ENCODE results near the gene WWP2. TPM values are rescaled to one million over a fixed set of nuclear protein-coding genes. Genes with fewer than 3 reads are reported as not detected.

WWP2 gene
- total RNA-seq, 1 experiment from 2014 or later: 38.8 TPM

- DNase-seq: no peak
- no peak overlapping the region for H2AFZ ChIP-seq
- no peaks in the 10 kb centered on the region for H3F3A ChIP-seq (ENCODE audit: insufficient read depth, low read depth)
- no peaks in the 10 kb centered on the region for H3K4me1 ChIP-seq (replicated peaks; ENCODE audit: insufficient read depth)
- H3K9me3 ChIP-seq (ENCODE audit: insufficient read depth, low read depth): no peaks in the 10 kb centered on the region
- BruUV-seq (replicated peaks): no TSS peak
- no peaks in the 10 kb centered on the region for H3K36me3 ChIP-seq (ENCODE audit: low read depth)
- H3K4me2 ChIP-seq: no peak overlapping the region
- TF ChIP-seq EZH2 (IDR thresholded peaks at IDR 0.05; ENCODE audit: low read depth): no peak
- TF ChIP-seq CTCF (conservative IDR thresholded peaks at IDR 0.05): no peak
- H3K4me3 ChIP-seq: no peak overlapping the region
- CTCF ChIA-PET: no interaction called here
- no peak overlapping the region for H3K27ac ChIP-seq
- no peaks in the 10 kb centered on the region; the same call in 1 of the 2 replicates for H3K9me2 ChIP-seq (ENCODE audit: insufficient read depth)
- POLR2A ChIA-PET (ENCODE audit: unreplicated experiment): no interaction called here
- intact Hi-C loops (cut with micrococcal nuclease; ENCODE audit: unreplicated experiment): no loop called here
- H3K79me2 ChIP-seq (ENCODE audit: low read depth): no peaks in the 10 kb centered on the region
- H4K20me1 ChIP-seq (ENCODE audit: insufficient read depth): 0 out of 2 replicates have a peak, but pooled peaks cover 2% of the 10 kb centered on the region
- no peaks in the 10 kb centered on the region for H3K27me3 ChIP-seq (ENCODE audit: insufficient read depth, low read depth)
Observed at GRCh38 chr16:69894676-69895075, 132.5 kb downstream of the WWP2 start.

GRCh38 chr16:69903865-69904415 lies 141.8 kb downstream of the WWP2 start:
- POLR2A ChIA-PET (ENCODE audit: unreplicated experiment): no interaction called here
- Histone ChIP-seq H3K79me2 (ENCODE audit: low read depth) (no peaks in the 10 kb centered on the region), H4K20me1 (ENCODE audit: insufficient read depth) (no peaks in the 10 kb centered on the region), H3K9me2 (ENCODE audit: insufficient read depth) (no peaks in the 10 kb centered on the region), H3K4me2 (no peak overlapping the region), H3K27ac (no peak overlapping the region), H3K36me3 (ENCODE audit: low read depth) (peaks cover 6% of the 10 kb centered on the region; the same call in 1 of the 2 replicates), H3F3A (ENCODE audit: insufficient read depth, low read depth) (0 out of 2 replicates have a peak, but pooled peaks cover 4% of the 10 kb centered on the region), H3K9me3 (ENCODE audit: insufficient read depth, low read depth) (no peaks in the 10 kb centered on the region), H3K27me3 (ENCODE audit: insufficient read depth, low read depth) (no peaks in the 10 kb centered on the region), H3K4me3 (no peak overlapping the region), H2AFZ (no peak overlapping the region), H3K4me1 (replicated peaks; ENCODE audit: insufficient read depth) (no peaks in the 10 kb centered on the region)
- intact Hi-C loops (cut with micrococcal nuclease; ENCODE audit: unreplicated experiment): no loop called here
- CTCF ChIA-PET: no interaction called here
- no peak for TF ChIP-seq CTCF (conservative IDR thresholded peaks at IDR 0.05)
- no peak for TF ChIP-seq EZH2 (IDR thresholded peaks at IDR 0.05; ENCODE audit: low read depth)
- no TSS peak for BruUV-seq (replicated peaks)
- DNase-seq: no peak

GRCh38 chr16:69904495-69905170 lies 142.5 kb downstream of the WWP2 start:
- Histone ChIP-seq H2AFZ (no peak overlapping the region), H3K9me3 (ENCODE audit: insufficient read depth, low read depth) (no peaks in the 10 kb centered on the region), H3K27ac (no peak overlapping the region), H3K36me3 (ENCODE audit: low read depth) (peaks cover 6% of the 10 kb centered on the region; the same call in 1 of the 2 replicates), H3K27me3 (ENCODE audit: insufficient read depth, low read depth) (no peaks in the 10 kb centered on the region), H4K20me1 (ENCODE audit: insufficient read depth) (no peaks in the 10 kb centered on the region), H3K4me1 (replicated peaks; ENCODE audit: insufficient read depth) (no peaks in the 10 kb centered on the region), H3F3A (ENCODE audit: insufficient read depth, low read depth) (0 out of 2 replicates have a peak, but pooled peaks cover 4% of the 10 kb centered on the region), H3K9me2 (ENCODE audit: insufficient read depth) (no peaks in the 10 kb centered on the region), H3K4me2 (no peak overlapping the region), H3K4me3 (no peak overlapping the region), H3K79me2 (ENCODE audit: low read depth) (no peaks in the 10 kb centered on the region)
- intact Hi-C loops (cut with micrococcal nuclease; ENCODE audit: unreplicated experiment): no loop called here
- BruUV-seq (replicated peaks): no TSS peak
- DNase-seq: no peak
- TF ChIP-seq CTCF (conservative IDR thresholded peaks at IDR 0.05) (no peak), EZH2 (IDR thresholded peaks at IDR 0.05; ENCODE audit: low read depth) (no peak)
- CTCF ChIA-PET: no interaction called here
- POLR2A ChIA-PET (ENCODE audit: unreplicated experiment): no interaction called here
